ENCODE measurements around the gene HELB.

HELB gene

DNA sequence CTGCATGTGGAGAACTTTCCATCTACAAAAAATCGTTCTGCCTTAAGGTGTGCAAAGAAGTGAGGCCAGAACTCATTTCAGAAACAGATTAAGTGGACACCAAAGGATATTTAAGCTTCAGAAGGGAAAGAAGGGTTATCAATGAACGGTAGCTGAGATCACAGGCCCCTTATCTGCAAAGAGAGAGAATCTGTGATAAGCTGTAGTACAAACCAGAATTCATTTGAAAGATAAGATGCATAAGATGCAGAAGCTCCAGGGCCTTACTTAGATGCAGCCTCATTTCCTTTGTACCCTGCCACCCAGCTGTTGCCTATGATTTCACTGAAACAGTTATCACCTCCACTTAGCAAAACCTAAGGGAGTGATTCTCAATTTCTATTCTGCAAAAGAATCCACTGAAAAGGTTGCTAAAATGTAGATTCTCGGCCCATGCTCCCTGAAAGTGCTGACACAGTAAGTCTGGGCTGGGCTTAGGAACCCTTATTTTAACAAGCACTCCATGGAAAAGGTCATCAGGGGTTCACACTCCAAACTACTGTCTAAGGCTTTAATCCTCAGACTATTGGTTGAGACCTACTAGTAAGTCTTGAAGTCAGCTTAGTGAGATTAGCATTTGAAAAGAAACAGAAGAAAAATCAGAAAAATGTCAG, 64.8 kb downstream of the HELB start:
- no peak for DNase-seq

DNA sequence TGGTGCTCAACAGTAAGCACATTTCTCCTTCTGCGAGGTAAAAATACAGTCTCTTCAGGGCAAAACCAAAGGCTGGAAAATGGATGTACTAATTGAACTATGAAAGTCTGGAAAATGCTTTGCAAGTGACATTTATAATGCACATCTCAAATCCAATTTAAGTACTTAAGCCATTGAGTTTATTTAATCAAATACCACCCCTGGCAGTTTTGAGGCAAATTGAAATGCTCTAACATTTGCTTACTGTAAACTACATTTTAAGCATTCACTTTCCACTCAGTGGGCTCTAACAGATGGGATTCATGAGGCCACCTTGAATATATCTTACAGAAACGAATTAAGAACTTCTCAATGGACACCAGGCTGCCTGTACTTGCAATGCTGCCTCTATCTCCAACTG, 69.7 kb downstream of the HELB start:
- no peak for DNase-seq

- DNase-seq = no peak
Measured at GRCh38 chr12:66375560-66375959, 73.3 kb downstream of the HELB start.

- DNase-seq = no peak
Measured at GRCh38 chr12:66379616-66380015, 77.3 kb downstream of the HELB start.

GRCh38 chr12:66380769-66381535, 78.7 kb downstream of the HELB start:
- no peak for DNase-seq

DNA sequence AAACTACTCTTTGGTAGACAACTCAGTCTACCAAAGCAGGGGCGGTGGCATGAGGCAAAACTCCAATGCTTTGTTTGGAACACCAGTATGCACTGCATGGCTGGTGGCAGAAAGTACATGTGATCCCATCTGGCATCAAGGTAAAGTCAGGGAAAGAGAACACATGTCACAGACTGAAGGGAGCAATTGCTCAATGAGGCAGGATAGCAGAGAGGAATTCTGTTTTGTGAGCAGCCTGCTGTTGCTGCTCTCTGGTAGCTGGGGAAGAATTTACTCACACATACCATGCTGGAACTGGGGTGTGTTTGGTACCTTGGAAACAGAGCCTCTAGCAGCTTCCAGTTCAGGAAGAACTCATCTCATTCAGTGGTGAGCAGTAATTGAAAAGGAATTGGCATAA, 84.8 kb downstream of the HELB start:
- DNase-seq = no peak
